GM12892 (cell line): Measurements from ENCODE around the gene DBX1.

ENCODE experiments used
- POLR2A ChIP-seq: IDR thresholded peaks from 2 replicates; pipeline ENCODE4 v1.6.1; 2011; ENCODE audit warnings: low read depth, low read length, control low read depth
- POLR2AphosphoS5 ChIP-seq: IDR thresholded peaks from 2 replicates; pipeline ENCODE4 v1.6.1; 2011; ENCODE audit warnings: low read depth, low read length, control low read depth

- TF ChIP-seq POLR2AphosphoS5 (no peak), POLR2A (no peak)
These were observed 50.4 kb downstream of the DBX1 start for GRCh38 chr11:20109731-20110445.
